Choroid plexus epithelial cell (primary cell): ENCODE results near the gene DDX24.
A peak's percentile ranks its signal among the peaks of the same experiment; 100 is the strongest.
"Not testable (repeated sequence)": the region's sequence is repeated elsewhere in the genome, so short reads cannot be mapped to it uniquely, and the experiment has no call there.

Experiments
- DNase-seq: peaks from one replicate; pipeline ENCODE4 v3.0.0-alpha.2; 2010; ENCODE audit warnings: low read depth
- H3K4me3 ChIP-seq: 2 replicates; pipeline ENCODE4 v1.5.1; 2011; ENCODE audit warnings: low read depth, mild to moderate bottlenecking, control low read depth, low read length, moderate library complexity
- TF ChIP-seq, protein P1 (sequence below): conservative IDR thresholded peaks from 2 replicates; pipeline ENCODE4 v1.5.1; 2011; ENCODE audit warnings: low read depth, mild to moderate bottlenecking, control low read depth, inconsistent platforms, low read length, moderate library complexity

Gene DDX24

DNA sequence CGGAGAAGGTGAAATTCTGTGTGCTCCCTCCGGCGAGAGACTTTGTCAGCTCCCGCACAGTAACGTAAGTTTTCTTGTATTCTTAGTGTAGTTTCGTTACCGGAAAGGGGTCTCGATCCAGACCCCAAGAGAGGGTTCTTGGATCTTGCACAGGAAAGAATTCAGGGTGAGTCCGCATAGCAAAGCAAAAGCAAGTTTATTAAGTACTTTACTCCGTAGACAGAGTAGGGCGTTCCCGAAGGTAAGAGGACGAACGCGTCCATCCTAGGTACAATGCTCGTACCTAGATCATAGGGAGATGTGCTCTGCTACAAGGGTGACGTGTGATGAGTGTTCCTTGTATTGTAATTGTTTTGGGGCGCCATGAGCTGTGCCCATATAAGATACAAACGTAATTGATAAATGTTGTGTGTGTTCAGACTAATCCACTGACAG, 401 bp upstream of the DDX24 start:
- no peak for DNase-seq
- peak overlapping the region; percentile 95 for H3K4me3 ChIP-seq
- TF ChIP-seq, protein P1, sequence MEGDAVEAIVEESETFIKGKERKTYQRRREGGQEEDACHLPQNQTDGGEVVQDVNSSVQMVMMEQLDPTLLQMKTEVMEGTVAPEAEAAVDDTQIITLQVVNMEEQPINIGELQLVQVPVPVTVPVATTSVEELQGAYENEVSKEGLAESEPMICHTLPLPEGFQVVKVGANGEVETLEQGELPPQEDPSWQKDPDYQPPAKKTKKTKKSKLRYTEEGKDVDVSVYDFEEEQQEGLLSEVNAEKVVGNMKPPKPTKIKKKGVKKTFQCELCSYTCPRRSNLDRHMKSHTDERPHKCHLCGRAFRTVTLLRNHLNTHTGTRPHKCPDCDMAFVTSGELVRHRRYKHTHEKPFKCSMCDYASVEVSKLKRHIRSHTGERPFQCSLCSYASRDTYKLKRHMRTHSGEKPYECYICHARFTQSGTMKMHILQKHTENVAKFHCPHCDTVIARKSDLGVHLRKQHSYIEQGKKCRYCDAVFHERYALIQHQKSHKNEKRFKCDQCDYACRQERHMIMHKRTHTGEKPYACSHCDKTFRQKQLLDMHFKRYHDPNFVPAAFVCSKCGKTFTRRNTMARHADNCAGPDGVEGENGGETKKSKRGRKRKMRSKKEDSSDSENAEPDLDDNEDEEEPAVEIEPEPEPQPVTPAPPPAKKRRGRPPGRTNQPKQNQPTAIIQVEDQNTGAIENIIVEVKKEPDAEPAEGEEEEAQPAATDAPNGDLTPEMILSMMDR: no peak

DNA sequence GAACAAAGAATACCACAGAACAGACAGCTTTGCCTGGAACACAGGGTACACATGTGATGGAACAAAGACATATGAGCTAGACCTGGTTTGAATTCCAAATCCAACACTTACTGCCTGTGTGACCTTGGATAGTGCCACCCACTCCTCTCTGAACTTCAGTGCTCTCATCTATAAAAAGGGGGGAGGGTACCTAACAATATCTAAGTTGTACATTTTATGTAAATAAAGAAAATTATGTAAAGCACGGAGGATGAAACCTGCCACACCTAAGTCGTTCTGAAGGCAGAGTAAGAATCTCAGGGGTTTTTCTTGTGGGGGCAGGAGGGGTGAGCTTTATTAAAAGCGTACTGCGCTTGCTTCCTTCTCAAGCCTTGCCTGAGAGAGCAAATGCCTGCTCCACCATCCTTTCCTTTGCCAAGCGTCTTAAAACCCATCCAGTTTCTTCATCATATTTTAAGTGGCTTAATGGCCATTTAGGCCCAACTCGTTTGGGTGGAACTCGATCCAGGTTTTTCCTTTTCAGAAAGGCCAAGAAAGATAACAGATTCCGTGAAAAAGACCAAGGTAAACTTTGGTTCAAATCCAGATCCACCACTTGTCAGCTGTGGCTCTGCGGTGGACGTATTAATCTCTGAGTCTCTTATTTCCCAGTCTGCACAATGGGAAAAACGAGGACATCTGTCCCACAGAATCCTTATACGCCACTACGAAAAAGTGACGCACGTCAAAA, 946 bp downstream of the DDX24 start:
- TF ChIP-seq, protein P1: no peak
- DNase-seq: peak; percentile 31
- peak overlapping the region; percentile 95 for H3K4me3 ChIP-seq

DNA sequence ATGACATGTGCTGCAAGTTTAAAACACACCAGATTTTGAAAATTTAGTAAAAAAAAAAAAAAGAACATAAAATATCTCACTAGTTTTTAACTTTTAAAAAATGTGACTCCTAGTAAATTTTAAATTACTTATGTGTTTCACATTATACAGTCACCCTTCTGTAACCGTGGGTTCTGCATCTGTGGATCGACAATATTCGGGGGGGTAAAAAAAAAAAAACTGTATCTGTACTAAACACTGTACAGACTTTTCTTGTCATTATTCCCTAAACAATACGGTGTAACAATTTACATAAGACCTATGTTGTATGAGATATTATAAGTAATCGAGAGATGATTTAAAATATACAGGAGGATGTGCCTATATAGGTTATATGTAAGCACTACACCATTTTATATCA, 3.2 kb downstream of the DDX24 start:
- TF ChIP-seq, protein P1: no peak
- DNase-seq: no peak
- no peak overlapping the region for H3K4me3 ChIP-seq

DNA sequence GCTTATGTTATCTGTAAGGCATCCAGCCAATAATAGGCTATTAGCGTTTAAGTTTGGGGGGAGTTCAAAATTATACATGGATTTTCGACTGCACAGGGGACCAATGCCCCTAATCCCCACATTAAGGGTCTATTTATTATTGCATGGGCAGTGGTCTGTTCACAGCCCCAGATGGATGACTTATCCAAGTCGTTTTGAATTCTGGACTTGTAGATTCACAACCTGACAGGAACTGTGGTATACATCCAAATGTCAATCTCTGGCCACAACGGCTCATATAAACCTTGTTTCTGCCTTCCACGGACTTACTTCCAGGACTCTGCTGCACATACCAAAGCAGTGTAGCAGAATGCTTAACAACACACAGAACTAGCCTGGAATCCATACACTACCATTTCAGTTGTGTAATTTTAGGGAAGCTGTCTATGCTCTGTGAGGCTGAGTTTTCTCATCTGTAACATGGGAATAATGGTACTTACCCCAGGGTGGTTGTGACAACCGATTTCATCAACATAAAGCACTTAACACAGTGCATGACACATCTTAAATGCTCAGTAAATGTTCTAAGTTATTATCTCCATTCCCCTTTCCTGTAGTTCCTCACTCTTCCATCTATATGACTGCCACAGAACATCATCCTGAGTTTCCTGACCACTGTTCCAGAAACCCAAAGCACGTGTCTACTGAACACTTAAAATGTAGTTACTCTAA, 3.7 kb downstream of the DDX24 start:
- TF ChIP-seq, protein P1: no peak
- no peak for DNase-seq
- no peak overlapping the region for H3K4me3 ChIP-seq

DNA sequence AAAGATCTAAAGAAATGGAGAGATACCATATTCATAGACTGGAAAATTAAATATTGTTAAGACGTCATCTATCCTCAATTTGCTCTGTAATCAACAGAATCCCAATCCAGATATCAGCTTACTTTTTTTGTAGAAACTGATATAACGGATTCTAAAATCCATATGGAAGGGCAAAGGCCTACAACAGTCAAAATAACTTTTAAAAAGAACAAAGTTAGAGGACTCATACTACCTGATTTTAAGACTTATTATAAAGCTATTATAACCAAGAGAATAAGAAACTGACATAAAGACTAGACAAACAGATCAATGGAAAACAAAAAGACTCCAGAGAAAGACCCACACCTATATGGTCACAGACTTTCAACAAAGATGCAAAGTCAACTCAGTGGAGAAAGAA, 6.0 kb downstream of the DDX24 start:
- no peak for DNase-seq
- no peak overlapping the region for H3K4me3 ChIP-seq
- TF ChIP-seq, protein P1: no peak

DNA sequence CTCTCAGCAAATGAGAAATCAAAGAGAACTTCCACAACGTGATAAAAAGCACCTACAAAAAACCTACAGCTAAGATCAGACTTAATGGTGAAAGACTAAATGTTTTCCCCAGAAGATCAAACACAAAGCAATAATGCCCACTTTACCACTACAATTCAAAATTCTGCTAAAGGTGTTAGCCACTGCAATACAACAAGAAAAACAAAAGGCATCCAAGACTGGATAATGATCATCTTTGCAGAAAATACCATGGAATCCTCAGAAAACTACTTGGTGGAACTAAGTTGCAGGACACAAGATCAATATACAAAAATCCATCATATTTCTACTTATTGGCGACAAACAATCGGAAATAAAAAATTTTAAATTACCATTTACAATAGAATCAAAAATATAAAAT, 6.5 kb downstream of the DDX24 start:
- TF ChIP-seq, protein P1: no peak
- no peak overlapping the region for H3K4me3 ChIP-seq
- no peak for DNase-seq

DNA sequence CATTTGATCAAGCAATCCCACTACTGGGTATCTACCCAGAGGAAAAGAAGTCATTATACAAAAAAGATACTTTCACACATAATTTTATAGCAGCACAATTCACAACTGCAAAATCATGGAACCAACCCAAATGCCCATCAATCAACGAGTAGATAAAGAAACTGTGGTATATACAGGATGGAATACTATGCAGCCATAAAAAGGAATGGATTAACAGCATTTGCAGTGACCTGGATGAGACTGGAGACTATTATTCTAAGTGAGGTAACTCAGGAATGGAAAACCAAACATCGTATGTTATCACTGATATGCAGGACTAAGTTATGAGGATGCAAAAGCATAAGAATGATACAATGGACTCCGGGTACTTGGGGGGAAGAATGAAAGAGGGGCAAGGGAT, 8.9 kb downstream of the DDX24 start:
- not testable (repeated sequence) for DNase-seq, H3K4me3 ChIP-seq
